ENCODE results near the gene DSCAML1. TPM values are rescaled to one million over a fixed set of nuclear protein-coding genes. Genes with fewer than 3 reads are reported as not detected.

The DSCAML1 gene
- total RNA-seq, 1 donor from 2014 or later: 0.02 TPM

- DNase-seq: no peak
- no peaks in the 10 kb centered on the region for H3K27me3 Mint-ChIP-seq
- H3K9me3 Mint-ChIP-seq: no peaks in the 10 kb centered on the region
- H3K4me1 Mint-ChIP-seq: peaks cover 1% of the 10 kb centered on the region
- peaks cover 15% of the 10 kb centered on the region for H3K36me3 Mint-ChIP-seq (ENCODE audit: low read depth)
- intact Hi-C loops (cut with micrococcal nuclease): no loop called here
- H3K27ac Mint-ChIP-seq: no peak overlapping the region
- no peak overlapping the region for H3K4me3 Mint-ChIP-seq
Measured at GRCh38 chr11:117385471-117385870, 411.5 kb downstream of the DSCAML1 start.

DNA sequence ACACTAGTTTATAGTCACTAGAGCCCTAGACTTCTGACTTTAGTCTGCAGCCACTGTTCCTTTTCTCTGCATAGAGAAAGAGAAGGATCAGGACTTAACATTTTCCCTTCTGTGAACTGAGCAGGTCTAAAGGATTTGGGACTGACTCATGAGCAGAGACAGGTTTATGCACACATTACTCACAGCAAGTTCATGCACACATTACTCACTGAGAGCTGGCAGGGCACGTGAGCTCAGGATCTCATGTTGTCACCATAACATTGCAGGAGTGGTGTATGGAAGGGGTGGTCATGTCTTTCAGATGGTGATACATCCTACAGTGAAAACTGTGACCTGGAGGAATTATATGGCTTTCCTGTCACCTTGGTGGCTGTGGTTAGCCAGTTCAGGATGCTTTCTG is 413.0 kb downstream of the DSCAML1 start:
- Mint-ChIP-seq H3K4me1 (peaks cover under 1% of the 10 kb centered on the region), H3K4me3 (no peak overlapping the region), H3K27ac (no peak overlapping the region), H3K36me3 (ENCODE audit: low read depth) (peaks cover 10% of the 10 kb centered on the region), H3K27me3 (no peaks in the 10 kb centered on the region), H3K9me3 (no peaks in the 10 kb centered on the region)
- intact Hi-C loops (cut with micrococcal nuclease): no loop called here
- DNase-seq: no peak

GRCh38 chr11:117382746-117383145 is 414.3 kb downstream of the DSCAML1 start:
- Mint-ChIP-seq H3K9me3 (no peaks in the 10 kb centered on the region), H3K4me3 (no peak overlapping the region), H3K36me3 (ENCODE audit: low read depth) (peaks cover 8% of the 10 kb centered on the region), H3K27me3 (no peaks in the 10 kb centered on the region), H3K27ac (no peak overlapping the region), H3K4me1 (no peaks in the 10 kb centered on the region)
- no peak for DNase-seq
- intact Hi-C loops (cut with micrococcal nuclease): no loop called here

DNA sequence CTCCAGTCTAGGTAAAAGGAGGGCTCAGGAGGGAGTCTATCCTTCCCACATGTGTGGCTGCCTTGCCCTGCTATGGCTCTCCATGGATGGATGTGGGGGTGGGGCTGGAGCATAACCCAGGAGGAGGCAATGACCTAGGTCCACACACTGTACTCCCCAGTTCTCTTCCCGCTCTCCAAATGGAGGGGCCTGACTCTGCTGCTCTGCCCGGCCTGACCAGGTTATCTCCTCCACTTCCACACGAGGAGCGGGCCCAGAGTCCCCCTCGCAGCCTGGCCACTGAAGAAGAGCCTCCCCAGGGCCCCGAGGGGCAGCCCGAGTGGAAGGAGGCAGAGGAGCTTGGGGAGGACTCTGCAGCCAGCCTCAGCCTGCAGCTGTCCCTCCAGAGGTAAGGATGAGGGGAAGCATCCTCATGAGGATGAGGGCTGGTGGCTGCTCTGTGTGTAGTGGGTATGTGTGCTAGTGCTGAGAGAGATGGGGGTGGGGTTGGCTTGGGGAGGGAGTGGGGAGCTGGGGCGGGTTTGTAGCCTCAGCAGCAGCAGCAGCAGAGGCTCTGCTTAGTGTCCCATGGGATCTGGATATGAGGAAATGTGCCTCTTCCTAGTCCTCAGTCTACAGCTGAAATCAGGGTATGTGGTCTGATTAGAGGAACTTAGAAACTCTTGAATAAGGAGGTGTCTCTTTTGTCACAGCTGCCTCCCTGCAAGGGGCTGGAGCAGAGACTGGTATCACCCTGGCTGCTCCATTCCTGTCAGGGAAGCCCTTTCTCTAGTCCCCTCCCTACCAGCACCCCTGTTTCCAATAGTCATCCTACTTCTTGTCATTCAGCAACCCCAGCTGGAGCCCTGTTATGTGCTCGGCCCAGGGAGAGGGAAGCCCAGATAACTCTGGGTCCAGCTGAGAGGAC is 415.3 kb downstream of the DSCAML1 start:
- Mint-ChIP-seq H3K36me3 (ENCODE audit: low read depth) (peaks cover 6% of the 10 kb centered on the region), H3K9me3 (no peaks in the 10 kb centered on the region), H3K4me1 (no peaks in the 10 kb centered on the region), H3K4me3 (no peak overlapping the region), H3K27ac (no peak overlapping the region), H3K27me3 (no peaks in the 10 kb centered on the region)
- no peak for DNase-seq
- intact Hi-C loops (cut with micrococcal nuclease): no loop called here

GRCh38 chr11:117380676-117381075 is 416.3 kb downstream of the DSCAML1 start:
- peaks cover 8% of the 10 kb centered on the region for H3K36me3 Mint-ChIP-seq (ENCODE audit: low read depth)
- intact Hi-C loops (cut with micrococcal nuclease): no loop called here
- no peak overlapping the region for H3K4me3 Mint-ChIP-seq
- H3K4me1 Mint-ChIP-seq: no peaks in the 10 kb centered on the region
- DNase-seq: no peak
- no peak overlapping the region for H3K27ac Mint-ChIP-seq
- no peaks in the 10 kb centered on the region for H3K9me3 Mint-ChIP-seq
- H3K27me3 Mint-ChIP-seq: no peaks in the 10 kb centered on the region

- Mint-ChIP-seq H3K4me3 (no peak overlapping the region), H3K27ac (peak overlapping the region; percentile 29), H3K36me3 (ENCODE audit: low read depth) (peaks cover 8% of the 10 kb centered on the region)
Measured at GRCh38 chr11:117378976-117379865, 417.8 kb downstream of the DSCAML1 start.

More at GRCh38 chr11:117378976-117379865, 417.8 kb downstream of the DSCAML1 start:
- no peak for DNase-seq
- H3K4me1 Mint-ChIP-seq: no peaks in the 10 kb centered on the region
- no peaks in the 10 kb centered on the region for H3K9me3 Mint-ChIP-seq
- intact Hi-C loops (cut with micrococcal nuclease): no loop called here
- no peaks in the 10 kb centered on the region for H3K27me3 Mint-ChIP-seq

Other genes starting within 250 kb of the DSCAML1 start
- gene FXYD2, start 27.5 kb upstream of the DSCAML1 start, total RNA-seq: 1.1 and 1.9 TPM in 2 replicates
- not detected in 2 replicates for gene FXYD6, start 79.4 kb upstream of the DSCAML1 start, total RNA-seq
- 1.2 and 1.5 TPM in 2 replicates for gene TMPRSS13, start 132.2 kb upstream of the DSCAML1 start, total RNA-seq
- 86.6 and 89.9 TPM in 2 replicates for gene IL10RA, start 189.2 kb upstream of the DSCAML1 start, total RNA-seq

Data from activated CD4-positive, alpha-beta T cell treated with anti-CD3 and anti-CD28 coated beads, Interleukin-2, amount 10 ng/mL, durations not matched to agents 24 days and 14 days (primary cell).